ENCODE data around the gene AK2.

DNA sequence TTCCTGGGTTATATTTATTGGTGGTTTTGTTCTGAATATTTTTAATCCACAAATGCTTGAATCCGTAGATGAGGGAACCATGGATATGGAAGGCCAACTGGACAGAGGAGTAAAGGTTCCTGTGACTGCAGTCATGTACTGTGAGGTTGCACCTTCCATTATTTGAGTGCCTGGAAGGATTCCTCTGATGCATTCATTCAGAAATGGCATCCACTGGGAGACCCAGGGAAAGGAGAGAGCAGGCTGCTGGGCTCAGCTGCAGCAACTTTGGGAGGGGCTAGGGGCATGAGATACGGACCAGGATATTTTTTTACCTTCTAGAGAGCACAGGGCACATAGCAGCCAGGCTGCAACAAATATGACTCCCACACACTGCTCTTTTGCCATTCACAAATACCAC, 19.5 kb downstream of the AK2 start:
- TF ChIP-seq, protein P1, sequence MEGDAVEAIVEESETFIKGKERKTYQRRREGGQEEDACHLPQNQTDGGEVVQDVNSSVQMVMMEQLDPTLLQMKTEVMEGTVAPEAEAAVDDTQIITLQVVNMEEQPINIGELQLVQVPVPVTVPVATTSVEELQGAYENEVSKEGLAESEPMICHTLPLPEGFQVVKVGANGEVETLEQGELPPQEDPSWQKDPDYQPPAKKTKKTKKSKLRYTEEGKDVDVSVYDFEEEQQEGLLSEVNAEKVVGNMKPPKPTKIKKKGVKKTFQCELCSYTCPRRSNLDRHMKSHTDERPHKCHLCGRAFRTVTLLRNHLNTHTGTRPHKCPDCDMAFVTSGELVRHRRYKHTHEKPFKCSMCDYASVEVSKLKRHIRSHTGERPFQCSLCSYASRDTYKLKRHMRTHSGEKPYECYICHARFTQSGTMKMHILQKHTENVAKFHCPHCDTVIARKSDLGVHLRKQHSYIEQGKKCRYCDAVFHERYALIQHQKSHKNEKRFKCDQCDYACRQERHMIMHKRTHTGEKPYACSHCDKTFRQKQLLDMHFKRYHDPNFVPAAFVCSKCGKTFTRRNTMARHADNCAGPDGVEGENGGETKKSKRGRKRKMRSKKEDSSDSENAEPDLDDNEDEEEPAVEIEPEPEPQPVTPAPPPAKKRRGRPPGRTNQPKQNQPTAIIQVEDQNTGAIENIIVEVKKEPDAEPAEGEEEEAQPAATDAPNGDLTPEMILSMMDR (IDR thresholded peaks at IDR 0.05; ENCODE audit: extremely low read depth in 1 of 2, insufficient read depth in 1 of 2, low read depth in 1 of 2, low read length in 2 of 2) = no peak
- TF ChIP-seq JUN (IDR thresholded peaks at IDR 0.05; ENCODE audit: borderline replicate concordance, insufficient read depth, insufficient read length, low read depth) (no peak), MYC (IDR thresholded peaks at IDR 0.05; ENCODE audit: low read depth, low read length) (no peak)
